Endothelial cell (in vitro differentiated cells): ENCODE results near the gene GALNT9. TPM values are rescaled to one million over a fixed set of nuclear protein-coding genes. Genes with fewer than 3 reads are reported as not detected.

Experiments
- DNase-seq: peaks from one replicate; pipeline ENCODE4 v3.0.0; 2021; ENCODE audit warnings: low spot score
- H3K27ac Mint-ChIP-seq: one replicate; pipeline ENCODE4 v1.8.0; 2021; ENCODE audit warnings: mixed read lengths, inconsistent platforms; ENCODE audit not compliant: unreplicated experiment
- H3K27me3 Mint-ChIP-seq: one replicate; pipeline ENCODE4 v1.8.0; 2021; ENCODE audit warnings: mild to moderate bottlenecking, moderate library complexity, mixed read lengths, inconsistent platforms; ENCODE audit not compliant: unreplicated experiment
- H3K36me3 Mint-ChIP-seq: one replicate; pipeline ENCODE4 v1.8.0; 2021; ENCODE audit warnings: mild to moderate bottlenecking, low read depth, mixed read lengths, inconsistent platforms; ENCODE audit not compliant: unreplicated experiment
- H3K4me1 Mint-ChIP-seq: one replicate; pipeline ENCODE4 v1.8.0; 2021; ENCODE audit warnings: mild to moderate bottlenecking, mixed read lengths, inconsistent platforms; ENCODE audit not compliant: unreplicated experiment
- H3K4me3 Mint-ChIP-seq: one replicate; pipeline ENCODE4 v1.8.0; 2021; ENCODE audit warnings: mild to moderate bottlenecking, mixed read lengths, inconsistent platforms; ENCODE audit not compliant: unreplicated experiment
- H3K9me3 Mint-ChIP-seq: one replicate; pipeline ENCODE4 v1.8.0; 2021; ENCODE audit warnings: mixed read lengths, inconsistent platforms; ENCODE audit not compliant: unreplicated experiment
- total RNA-seq: library from RNA; stranded (reverse); fragmentation: NEBNext Ultra II Directional; extraction: Animal tissue kit (Norgen Biotek cat#: 25700); gene quantifications from one replicate; pipeline ENCODE4 v1.2.1, GENCODE V29; 2021; ENCODE audit not compliant: unreplicated experiment
- TF ChIP-seq, protein P1 (sequence below): fragments of 200-600 bp; sonication (generic); IDR thresholded peaks from one replicate; pipeline ENCODE4 v1.5.0; 2021; ENCODE audit warnings: antibody characterized with exemption; ENCODE audit not compliant: unreplicated experiment

Gene GALNT9
- total RNA-seq, 1 donor from 2014 or later: not detected

DNA sequence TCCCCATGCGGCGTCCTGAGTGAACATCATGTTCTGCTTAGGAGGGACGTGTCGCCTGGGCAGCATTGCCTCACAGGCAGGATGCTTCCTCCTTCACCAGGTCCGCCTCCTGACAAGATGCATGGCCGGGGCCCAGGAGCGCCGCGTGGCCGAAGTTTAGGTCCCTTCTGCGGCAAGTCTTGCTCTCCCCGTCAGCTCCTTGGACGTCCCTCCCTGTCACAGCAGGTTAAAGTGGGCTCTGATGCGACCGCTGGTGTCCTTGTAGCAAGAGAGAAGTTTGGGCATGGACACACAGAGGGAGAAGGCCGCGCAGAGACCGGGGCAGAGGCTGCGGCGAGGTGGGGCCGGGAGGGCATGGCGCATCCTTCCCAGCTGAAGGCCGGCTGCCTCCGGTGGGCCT, 9.4 kb upstream of the GALNT9 start:
- TF ChIP-seq, protein P1, sequence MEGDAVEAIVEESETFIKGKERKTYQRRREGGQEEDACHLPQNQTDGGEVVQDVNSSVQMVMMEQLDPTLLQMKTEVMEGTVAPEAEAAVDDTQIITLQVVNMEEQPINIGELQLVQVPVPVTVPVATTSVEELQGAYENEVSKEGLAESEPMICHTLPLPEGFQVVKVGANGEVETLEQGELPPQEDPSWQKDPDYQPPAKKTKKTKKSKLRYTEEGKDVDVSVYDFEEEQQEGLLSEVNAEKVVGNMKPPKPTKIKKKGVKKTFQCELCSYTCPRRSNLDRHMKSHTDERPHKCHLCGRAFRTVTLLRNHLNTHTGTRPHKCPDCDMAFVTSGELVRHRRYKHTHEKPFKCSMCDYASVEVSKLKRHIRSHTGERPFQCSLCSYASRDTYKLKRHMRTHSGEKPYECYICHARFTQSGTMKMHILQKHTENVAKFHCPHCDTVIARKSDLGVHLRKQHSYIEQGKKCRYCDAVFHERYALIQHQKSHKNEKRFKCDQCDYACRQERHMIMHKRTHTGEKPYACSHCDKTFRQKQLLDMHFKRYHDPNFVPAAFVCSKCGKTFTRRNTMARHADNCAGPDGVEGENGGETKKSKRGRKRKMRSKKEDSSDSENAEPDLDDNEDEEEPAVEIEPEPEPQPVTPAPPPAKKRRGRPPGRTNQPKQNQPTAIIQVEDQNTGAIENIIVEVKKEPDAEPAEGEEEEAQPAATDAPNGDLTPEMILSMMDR: no peak
- no peak for DNase-seq
- no peak overlapping the region for H3K4me3 Mint-ChIP-seq
- peaks cover 13% of the 10 kb centered on the region for H3K27me3 Mint-ChIP-seq
- peaks cover 3% of the 10 kb centered on the region for H3K36me3 Mint-ChIP-seq
- no peaks in the 10 kb centered on the region for H3K9me3 Mint-ChIP-seq
- H3K4me1 Mint-ChIP-seq: peaks cover 7% of the 10 kb centered on the region
- no peak overlapping the region for H3K27ac Mint-ChIP-seq

DNA sequence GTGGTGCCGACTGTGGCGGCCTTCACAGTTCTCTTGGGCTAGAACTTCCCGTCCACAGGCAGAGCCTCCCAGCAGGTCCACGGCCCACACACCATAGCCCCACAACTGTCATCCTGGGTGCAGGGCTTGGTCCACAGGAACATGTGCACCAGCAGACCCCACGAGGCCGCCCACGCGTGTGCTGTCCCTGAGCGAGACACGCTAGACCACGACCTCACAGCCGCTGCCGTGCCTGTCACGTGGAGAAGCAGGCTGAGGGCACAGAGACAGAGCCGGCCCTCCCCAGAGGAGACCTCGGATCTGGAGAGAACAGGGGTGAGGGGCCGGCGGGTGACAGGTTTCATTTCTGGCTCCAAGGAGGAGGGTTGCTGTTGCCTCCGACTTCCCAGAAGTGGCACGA, 8.9 kb upstream of the GALNT9 start:
- peaks cover 3% of the 10 kb centered on the region for H3K36me3 Mint-ChIP-seq
- no peaks in the 10 kb centered on the region for H3K9me3 Mint-ChIP-seq
- no peak for DNase-seq
- no peak overlapping the region for H3K27ac Mint-ChIP-seq
- peaks cover 13% of the 10 kb centered on the region for H3K27me3 Mint-ChIP-seq
- no peak overlapping the region for H3K4me3 Mint-ChIP-seq
- TF ChIP-seq, protein P1: no peak
- H3K4me1 Mint-ChIP-seq: peaks cover 7% of the 10 kb centered on the region

DNA sequence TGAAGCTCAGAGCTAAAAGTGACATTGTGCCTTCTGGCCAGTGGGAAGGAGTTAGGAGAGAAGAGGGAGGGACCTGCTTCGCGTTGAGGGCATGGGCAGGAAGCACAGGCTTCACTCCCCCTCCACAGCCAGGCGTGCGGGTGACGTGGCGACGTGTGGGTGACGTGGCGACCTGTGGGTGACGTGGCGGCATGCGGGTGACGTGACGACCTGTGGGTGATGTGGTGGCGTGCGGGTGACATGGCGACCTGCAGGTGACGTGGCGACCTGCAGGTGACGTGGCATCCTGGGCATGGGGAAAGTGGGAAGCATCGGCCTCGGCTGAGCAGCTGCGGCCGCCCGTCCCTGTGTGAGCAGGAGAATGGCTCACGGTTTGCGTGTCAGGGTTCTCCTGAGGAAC, 8.2 kb upstream of the GALNT9 start:
- TF ChIP-seq, protein P1: no peak
- no peak overlapping the region for H3K27ac Mint-ChIP-seq
- H3K4me3 Mint-ChIP-seq: no peak overlapping the region
- H3K9me3 Mint-ChIP-seq: no peaks in the 10 kb centered on the region
- H3K36me3 Mint-ChIP-seq: peaks cover 3% of the 10 kb centered on the region
- DNase-seq: no peak
- peaks cover 13% of the 10 kb centered on the region for H3K27me3 Mint-ChIP-seq
- H3K4me1 Mint-ChIP-seq: peaks cover 3% of the 10 kb centered on the region

DNA sequence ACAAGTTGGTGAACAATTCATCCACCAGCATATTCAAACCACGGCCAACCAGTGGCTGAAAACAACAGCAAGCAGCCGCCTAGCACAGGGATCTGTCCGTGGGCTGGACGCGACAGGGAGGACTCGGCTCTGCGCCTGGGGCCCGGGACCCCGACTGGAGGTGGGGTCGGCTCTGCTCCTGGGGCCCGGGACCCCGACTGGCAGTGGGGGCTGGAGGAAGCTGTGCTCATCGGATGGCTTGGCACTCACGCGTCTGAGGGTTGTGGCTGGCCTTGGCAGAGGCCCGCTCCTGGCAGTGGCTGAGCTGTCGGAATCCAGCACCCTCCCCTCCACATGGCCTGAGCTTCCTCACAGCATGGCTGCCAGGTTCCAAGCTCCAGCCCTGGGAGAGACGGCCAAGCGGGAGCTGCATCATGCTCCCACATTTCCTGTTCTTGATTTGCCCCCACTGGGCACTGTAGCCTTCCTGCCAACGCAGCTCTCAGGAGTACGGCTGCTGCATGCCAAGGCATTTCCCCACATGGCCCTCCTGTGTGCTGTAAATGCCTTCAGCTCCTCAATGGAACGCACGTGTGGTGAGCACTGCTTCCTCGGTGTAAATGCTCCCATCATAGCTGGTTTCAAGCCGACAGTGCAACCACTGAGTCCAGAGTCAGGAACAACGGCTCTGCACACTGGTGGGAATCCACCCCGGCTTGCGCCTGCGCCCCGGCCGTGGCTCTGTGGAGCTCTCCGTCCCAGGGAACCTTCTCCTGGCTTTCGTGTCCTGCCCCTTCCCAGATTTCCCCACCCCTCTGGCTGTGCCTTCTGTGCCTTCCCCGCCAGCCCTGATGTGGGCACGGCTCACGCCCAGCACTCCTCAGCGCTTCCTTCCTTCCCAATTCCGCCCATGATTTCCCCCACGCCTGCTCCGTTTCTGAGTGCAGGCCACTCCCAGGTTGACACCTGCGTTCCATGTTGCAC, 7.3 kb upstream of the GALNT9 start:
- no peaks in the 10 kb centered on the region for H3K4me1 Mint-ChIP-seq
- no peaks in the 10 kb centered on the region for H3K9me3 Mint-ChIP-seq
- H3K27ac Mint-ChIP-seq: no peak overlapping the region
- H3K36me3 Mint-ChIP-seq: peaks cover 3% of the 10 kb centered on the region
- H3K27me3 Mint-ChIP-seq: peaks cover 11% of the 10 kb centered on the region
- no peak overlapping the region for H3K4me3 Mint-ChIP-seq
- DNase-seq: no peak
- TF ChIP-seq, protein P1: no peak

DNA sequence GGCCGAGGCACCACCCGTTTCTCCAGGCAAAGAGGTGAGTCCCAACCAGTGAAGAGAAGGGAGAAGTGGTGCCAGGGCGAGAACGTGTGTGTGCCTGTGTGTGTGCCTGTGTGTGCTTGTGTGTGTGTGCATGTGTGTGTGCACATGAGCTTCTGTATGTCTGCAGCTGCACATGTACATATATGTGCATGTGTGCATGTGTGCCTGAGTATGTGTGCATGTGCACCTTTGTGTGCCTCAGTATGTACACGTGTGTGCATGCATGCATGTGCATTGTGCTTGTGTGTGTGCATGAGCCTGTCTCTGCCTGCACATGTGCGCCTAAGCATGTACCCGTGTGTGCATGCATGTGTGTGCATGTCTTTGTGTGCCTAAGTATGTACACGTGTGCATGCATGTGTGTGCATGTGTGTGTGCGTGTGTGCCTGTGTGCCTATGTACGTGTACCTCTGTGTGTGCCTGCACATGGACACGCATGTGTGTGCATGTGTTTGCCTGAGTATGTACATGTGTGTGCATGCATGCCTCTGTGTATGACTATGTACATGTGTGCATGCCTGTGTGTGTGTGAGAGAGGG, 5.9 kb upstream of the GALNT9 start:
- H3K27me3 Mint-ChIP-seq: peaks cover 13% of the 10 kb centered on the region
- no peaks in the 10 kb centered on the region for H3K9me3 Mint-ChIP-seq
- no peak overlapping the region for H3K4me3 Mint-ChIP-seq
- peaks cover 4% of the 10 kb centered on the region for H3K4me1 Mint-ChIP-seq
- DNase-seq: no peak
- TF ChIP-seq, protein P1: no peak
- peaks cover 8% of the 10 kb centered on the region for H3K36me3 Mint-ChIP-seq
- H3K27ac Mint-ChIP-seq: no peak overlapping the region
